B cell (primary cell): ENCODE results near the gene RASAL3. TPM values are rescaled to one million over a fixed set of nuclear protein-coding genes. Genes with fewer than 3 reads are reported as not detected.

Source experiments
- ATAC-seq: fragments of 200-7000 bp; cut with Tn5 transposase; one replicate; pipeline ENCODE4 v1.10.0; 2021; ENCODE audit warnings: low read depth, mild to moderate bottlenecking, moderate number of reproducible peaks, moderate library complexity
- CTCF ChIA-PET: fragments of 350-600 bp; sonication (Branson Sonifier 250); formaldehyde crosslinking; loops from one replicate; lab custom pipeline; 2021; ENCODE audit warnings: antibody characterized with exemption, inconsistent platforms; lab: Charles Lee
- POLR2A ChIA-PET: fragments of 350-600 bp; sonication (Branson Sonifier 250); formaldehyde crosslinking; loops from one replicate; lab custom pipeline; 2021; ENCODE audit warnings: antibody characterized with exemption; lab: Charles Lee
- DNase-seq: peaks from one replicate; pipeline ENCODE4 v3.0.0; 2013
- H2AFZ ChIP-seq: 2 replicates; pipeline ENCODE4 v1.6.1; 2012; ENCODE audit warnings: mild to moderate bottlenecking, low read depth, low read length; ENCODE audit not compliant: insufficient read depth, poor library complexity, severe bottlenecking
- H3K27ac ChIP-seq, 2 donors: 1 replicate in 1 of 2; 2 replicates in 1 of 2; pipeline ENCODE4 v1.5.1; 2012 to 2013; ENCODE audit warnings: low read length in 2 of 2, mild to moderate bottlenecking in 2 of 2, moderate library complexity in 1 of 2
- H3K27me3 ChIP-seq, 4 experiments: fragments of 200-600 bp in 1 of 4; sonication (generic) in 1 of 4; replicated peaks in 1 of 4; 1 replicate in 2 of 4; 2 replicates in 2 of 4; pipeline versions ENCODE4 v1.6.1 to v1.7.0; 2013 to 2016; ENCODE audit warnings: low read length in 3 of 4, mild to moderate bottlenecking in 2 of 4, mixed read lengths in 1 of 4, moderate library complexity in 1 of 4; ENCODE audit not compliant: insufficient read depth in 4 of 4, control insufficient read depth in 3 of 4; ENCODE audit errors: control extremely low read depth in 1 of 4
- H3K36me3 ChIP-seq, 2 experiments: replicated peaks in 1 of 2; 1 replicate in 1 of 2; 2 replicates in 1 of 2; pipeline versions ENCODE4 v1.6.1 to v1.7.1; 2013; ENCODE audit warnings: low read length in 1 of 2; ENCODE audit not compliant: insufficient read depth in 2 of 2, control insufficient read depth in 1 of 2; ENCODE audit errors: control extremely low read depth in 1 of 2, extremely low read depth in 1 of 2
- H3K4me1 ChIP-seq, 2 donors: fragments of 200-600 bp in 1 of 2; sonication (generic) in 1 of 2; 1 replicate in 1 of 2; 2 replicates in 1 of 2; pipeline versions ENCODE4 v1.5.1 to v1.6.1; 2013 to 2017; ENCODE audit warnings: low read length in 2 of 2; ENCODE audit not compliant: control insufficient read depth in 2 of 2, insufficient read depth in 2 of 2
- H3K4me2 ChIP-seq: replicated peaks from 2 replicates; pipeline ENCODE3; 2012; ENCODE audit warnings: mild to moderate bottlenecking, low read depth, low read length; ENCODE audit not compliant: poor library complexity, severe bottlenecking
- H3K4me3 ChIP-seq, 5 experiments: fragments of 200-600 bp in 1 of 5; sonication (generic) in 1 of 5; 1 replicate in 3 of 5; 2 replicates in 2 of 5; pipeline versions ENCODE4 v1.5.1 to v1.7.0; 2011 to 2016; ENCODE audit warnings: low read length in 4 of 5, mild to moderate bottlenecking in 4 of 5, low read depth in 2 of 5, control low read depth in 1 of 5, moderate library complexity in 1 of 5; ENCODE audit not compliant: insufficient read depth in 1 of 5; ENCODE audit errors: control extremely low read depth in 1 of 5, extremely low read depth in 1 of 5
- H3K79me2 ChIP-seq: fragments of 200-600 bp; sonication (generic); one replicate; pipeline ENCODE4 v1.6.0; 2016; ENCODE audit warnings: low read length; ENCODE audit not compliant: control insufficient read depth, insufficient read depth
- H3K9ac ChIP-seq: fragments of 200-600 bp; sonication (generic); 2 replicates; pipeline ENCODE4 v1.6.1; 2017; ENCODE audit warnings: mild to moderate bottlenecking, low read length, moderate library complexity
- H3K9me3 ChIP-seq, 3 donors: one replicate each; pipeline versions ENCODE4 v1.6.1 to v1.7.1; 2013; ENCODE audit warnings: low read length in 2 of 3; ENCODE audit not compliant: control insufficient read depth in 2 of 3, insufficient read depth in 1 of 3; ENCODE audit errors: control extremely low read depth in 1 of 3
- H4K20me1 ChIP-seq: 2 replicates; pipeline ENCODE4 v1.6.0; 2012; ENCODE audit warnings: mild to moderate bottlenecking, low read length; ENCODE audit not compliant: insufficient read depth, control insufficient read depth, poor library complexity, severe bottlenecking
- H3K27ac Mint-ChIP-seq: one replicate; pipeline ENCODE4 v1.8.0; 2021; ENCODE audit warnings: mixed read lengths
- H3K27me3 Mint-ChIP-seq: one replicate; pipeline ENCODE4 v1.8.0; 2021; ENCODE audit warnings: mixed read lengths
- H3K4me1 Mint-ChIP-seq: one replicate; pipeline ENCODE4 v1.8.0; 2021; ENCODE audit warnings: mixed read lengths
- H3K4me3 Mint-ChIP-seq: one replicate; pipeline ENCODE4 v1.8.0; 2021; ENCODE audit warnings: mixed read lengths
- H3K9me3 Mint-ChIP-seq: one replicate; pipeline ENCODE4 v1.8.0; 2022; ENCODE audit warnings: mixed read lengths; ENCODE audit not compliant: insufficient read depth
- EZH2 ChIP-seq: IDR thresholded peaks from 2 replicates; pipeline ENCODE4 v1.6.1; 2012; ENCODE audit warnings: borderline replicate concordance, low read depth, mild to moderate bottlenecking, moderate library complexity, low read length; ENCODE audit not compliant: insufficient read depth, poor library complexity, severe bottlenecking
- WGBS: methylation state at CpG from one replicate; pipeline ENCODE4 v1.1.5; 2013; ENCODE audit warnings: missing lambda C conversion rate; ENCODE audit not compliant: insufficient coverage; 5-methylcytosine and 5-hydroxymethylcytosine counted together
- intact Hi-C: fragments of 100-400 bp; cut with micrococcal nuclease; formaldehyde crosslinking; loops from one replicate; pipeline ENCODE4 v1.10.0; 2022
- polyA plus RNA-seq: library from polyadenylated mRNA; depleted of rRNA; stranded (reverse); fragments of >200 nt; gene quantifications from 2 replicates; pipeline ENCODE4 v1.2.3, GENCODE V29; 2012
- total RNA-seq, 2 donors: library from RNA; stranded (reverse); fragments of 120-200 nt in 1 of 2; gene quantifications; 1 replicate in 1 of 2; 2 replicates in 1 of 2; pipeline versions ENCODE4 v1.2.3 to v1.2.4, GENCODE V29; 2013 to 2022
- TF ChIP-seq, protein P1 (sequence below): fragments of 200-600 bp; IDR thresholded peaks from one replicate; pipeline ENCODE4 v1.8.0; 2022; ENCODE audit warnings: antibody characterized with exemption, mild to moderate bottlenecking

Gene RASAL3
- total and polyA plus RNA-seq, 2 donors (not counting 1 experiment from before 2014, with no cell fraction given) = 95.3 to 154 TPM

DNA sequence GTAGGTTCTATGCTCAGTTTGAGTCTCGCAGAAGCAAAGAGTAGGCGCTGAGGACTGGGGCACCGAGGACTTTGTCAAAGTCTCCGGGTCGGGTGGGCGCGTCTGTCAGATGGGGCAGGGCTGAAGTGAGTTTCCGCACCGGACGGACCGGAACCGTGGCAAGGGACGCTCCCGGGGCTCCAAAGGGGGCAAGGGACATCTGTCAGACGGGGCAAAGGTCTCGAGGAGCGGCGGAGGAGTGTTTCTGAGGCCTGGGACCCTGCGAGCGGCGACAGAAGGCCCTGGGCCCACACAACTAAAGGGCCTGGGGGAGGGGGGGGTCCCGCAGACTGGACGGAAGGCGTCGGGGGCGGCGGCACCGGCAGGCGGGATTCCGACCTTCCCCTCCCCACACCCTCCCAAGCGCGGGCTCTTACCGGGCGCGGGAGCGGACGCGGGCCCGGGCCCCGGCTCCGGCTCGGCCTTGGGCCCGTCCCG lies 32.3 kb downstream of the RASAL3 start:
- ChIA-PET CTCF (interaction anchor here (1.4 to 2.4 kb wide), 2 partner anchors 13 kb away, joined by 7 to 21 read pairs; partner anchors contain the start of gene AKAP8L), POLR2A (interaction anchor here (0.5 to 3.6 kb wide), 5 partner anchors 13 to 1693 kb away, joined by 3 to 15 read pairs (median 4); partner anchors contain the start of genes AKAP8 and AKAP8L)
- Histone ChIP-seq H3K4me2 (peak overlapping the region; percentile 98), H3K79me2 (peaks cover 37% of the 10 kb centered on the region), H3K4me3 (peak overlapping the region; percentile 4 to 80 (median 74)), H3K27ac (peak overlapping the region in 1 of 2 donors; percentile 71), H3K36me3 (peaks cover 0 to 6% of the 10 kb centered on the region in 2 experiments), H3K4me1 (peaks cover 24 to 32% of the 10 kb centered on the region in 2 donors), H3K9ac (peak overlapping the region; percentile 75), H3K27me3 (no peaks in the 10 kb centered on the region), H3K9me3 (peaks cover 0 to 7% (median 0%) of the 10 kb centered on the region in 3 donors), H4K20me1 (peaks cover 49% of the 10 kb centered on the region), H2AFZ (peak overlapping the region; percentile 68)
- TF ChIP-seq, protein P1, sequence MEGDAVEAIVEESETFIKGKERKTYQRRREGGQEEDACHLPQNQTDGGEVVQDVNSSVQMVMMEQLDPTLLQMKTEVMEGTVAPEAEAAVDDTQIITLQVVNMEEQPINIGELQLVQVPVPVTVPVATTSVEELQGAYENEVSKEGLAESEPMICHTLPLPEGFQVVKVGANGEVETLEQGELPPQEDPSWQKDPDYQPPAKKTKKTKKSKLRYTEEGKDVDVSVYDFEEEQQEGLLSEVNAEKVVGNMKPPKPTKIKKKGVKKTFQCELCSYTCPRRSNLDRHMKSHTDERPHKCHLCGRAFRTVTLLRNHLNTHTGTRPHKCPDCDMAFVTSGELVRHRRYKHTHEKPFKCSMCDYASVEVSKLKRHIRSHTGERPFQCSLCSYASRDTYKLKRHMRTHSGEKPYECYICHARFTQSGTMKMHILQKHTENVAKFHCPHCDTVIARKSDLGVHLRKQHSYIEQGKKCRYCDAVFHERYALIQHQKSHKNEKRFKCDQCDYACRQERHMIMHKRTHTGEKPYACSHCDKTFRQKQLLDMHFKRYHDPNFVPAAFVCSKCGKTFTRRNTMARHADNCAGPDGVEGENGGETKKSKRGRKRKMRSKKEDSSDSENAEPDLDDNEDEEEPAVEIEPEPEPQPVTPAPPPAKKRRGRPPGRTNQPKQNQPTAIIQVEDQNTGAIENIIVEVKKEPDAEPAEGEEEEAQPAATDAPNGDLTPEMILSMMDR = no peak
- no peak for TF ChIP-seq EZH2
- peak; percentile 51 for DNase-seq
- Mint-ChIP-seq H3K4me1 (peaks cover 27% of the 10 kb centered on the region), H3K9me3 (no peaks in the 10 kb centered on the region), H3K4me3 (peak overlapping the region; percentile 94), H3K27me3 (no peaks in the 10 kb centered on the region), H3K27ac (peak overlapping the region; percentile 93)
- no peak for ATAC-seq
- intact Hi-C loops = loop anchor here (1.0 to 2.0 kb wide), 4 partner anchors 13 to 124 kb away; partner anchors contain the start of gene RASAL3
- under 1% methylated on average over 27 of the region's 44 CpGs for WGBS

DNA sequence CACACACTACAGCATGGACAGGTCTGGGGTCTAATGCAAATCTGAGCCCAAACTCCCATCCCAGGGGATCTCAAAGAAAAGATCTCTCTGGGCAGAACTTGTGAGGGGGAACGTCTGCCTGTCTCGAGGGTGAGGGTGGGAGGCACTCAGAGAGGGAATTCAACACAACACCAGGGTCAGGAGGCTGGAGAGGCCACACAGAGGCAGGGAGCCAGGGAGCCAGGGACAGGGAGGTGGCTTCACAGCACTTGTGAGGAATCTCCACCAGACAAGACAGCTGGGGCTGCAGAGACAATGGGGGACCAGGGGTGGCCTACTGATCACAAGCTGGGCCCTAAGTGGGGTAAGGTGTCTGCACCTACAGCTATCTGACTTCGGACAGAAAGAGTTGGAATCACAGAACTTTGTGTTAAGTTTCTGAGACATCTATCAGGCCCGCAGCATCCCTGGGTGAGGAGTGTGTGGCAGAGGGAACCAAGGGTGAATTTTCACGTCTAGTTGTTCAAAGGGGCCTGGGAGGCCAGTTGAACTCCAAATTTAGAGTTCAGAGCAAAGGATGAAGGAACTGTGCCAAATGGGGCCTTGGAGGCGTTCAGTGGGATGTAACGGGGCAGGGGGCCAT lies 32.8 kb downstream of the RASAL3 start:
- no peaks in the 10 kb centered on the region for H3K9me3 Mint-ChIP-seq
- H3K36me3 ChIP-seq = peaks cover 0 to 11% of the 10 kb centered on the region in 2 experiments
- H2AFZ ChIP-seq = peak overlapping the region; percentile 68
- H3K27ac Mint-ChIP-seq = peak overlapping the region; percentile 93
- TF ChIP-seq EZH2 = no peak
- TF ChIP-seq, protein P1 = no peak
- 24% methylated on average over 7 of the region's 7 CpGs for WGBS
- peaks cover 50% of the 10 kb centered on the region for H4K20me1 ChIP-seq
- ChIA-PET POLR2A (no interaction called here), CTCF (interaction anchor here (1.4 kb wide), 1 partner anchor 12 kb away, joined by 7 read pairs; the partner anchor contains the start of gene AKAP8L)
- peak overlapping the region; percentile 94 for H3K4me3 Mint-ChIP-seq
- DNase-seq (no peak), ATAC-seq (no peak)
- no peaks in the 10 kb centered on the region for H3K27me3 Mint-ChIP-seq
- peak overlapping the region; percentile 4 to 80 (median 74) for H3K4me3 ChIP-seq
- peaks cover 37% of the 10 kb centered on the region for H3K79me2 ChIP-seq
- peak overlapping the region; percentile 98 for H3K4me2 ChIP-seq
- H3K27ac ChIP-seq = peak overlapping the region in 1 of 2 donors; percentile 71
- intact Hi-C loops = loop anchor here (1.0 to 2.0 kb wide), 4 partner anchors 12 to 125 kb away; partner anchors contain the start of gene RASAL3
- peaks cover 24 to 32% of the 10 kb centered on the region in 2 donors for H3K4me1 ChIP-seq
- peaks cover 27% of the 10 kb centered on the region for H3K4me1 Mint-ChIP-seq
- H3K9ac ChIP-seq = peak overlapping the region; percentile 75
- H3K9me3 ChIP-seq = peaks cover 0 to 7% (median 0%) of the 10 kb centered on the region in 3 donors
- no peaks in the 10 kb centered on the region for H3K27me3 ChIP-seq
